Measurements from ENCODE around the gene RNPS1.

The RNPS1 gene

DNA sequence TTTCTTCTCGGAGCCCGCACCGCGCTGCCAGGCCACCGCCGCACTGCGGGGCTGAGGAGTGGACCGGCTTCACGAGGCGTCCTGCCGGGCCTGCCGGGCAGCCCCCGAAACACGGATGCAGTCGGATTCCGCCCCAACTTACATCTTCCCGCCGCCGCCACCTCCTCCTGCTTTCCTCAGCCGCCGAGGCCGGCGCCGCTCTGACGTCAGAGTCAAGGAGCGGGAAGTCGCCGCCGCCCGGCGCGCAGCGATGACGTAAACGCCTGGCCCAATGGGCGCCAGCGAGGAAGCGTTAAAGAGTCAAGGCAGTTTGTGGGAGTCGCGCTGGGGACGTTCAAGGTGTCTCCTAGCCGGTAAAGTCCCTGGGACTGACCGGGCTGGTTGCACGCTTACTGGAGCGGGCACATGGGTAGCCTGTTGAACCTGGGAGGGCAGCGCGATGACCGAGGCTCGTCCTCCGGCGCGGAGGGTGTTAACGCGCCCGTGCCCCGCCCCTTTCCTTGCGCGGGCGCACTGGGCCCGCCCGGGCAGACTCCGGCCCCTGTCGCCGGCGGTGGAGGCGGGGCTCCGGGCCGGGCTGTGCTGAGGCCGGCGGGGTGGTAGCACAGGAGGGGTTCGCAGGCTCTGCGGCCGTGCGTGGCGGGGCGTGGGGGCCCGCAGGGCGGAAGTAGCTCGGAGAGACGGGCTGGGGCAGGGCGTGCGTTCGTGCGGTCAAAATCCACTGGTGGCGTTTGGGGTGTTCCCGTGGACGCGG is at the start of gene RNPS1:
TSS of gene RNPS1 (minus strand) at position 214 of the 754 bp plus-strand sequence. CDS start 3,483 bp downstream, outside the sequence.
- peak; percentile 94 for DNase-seq

DNA sequence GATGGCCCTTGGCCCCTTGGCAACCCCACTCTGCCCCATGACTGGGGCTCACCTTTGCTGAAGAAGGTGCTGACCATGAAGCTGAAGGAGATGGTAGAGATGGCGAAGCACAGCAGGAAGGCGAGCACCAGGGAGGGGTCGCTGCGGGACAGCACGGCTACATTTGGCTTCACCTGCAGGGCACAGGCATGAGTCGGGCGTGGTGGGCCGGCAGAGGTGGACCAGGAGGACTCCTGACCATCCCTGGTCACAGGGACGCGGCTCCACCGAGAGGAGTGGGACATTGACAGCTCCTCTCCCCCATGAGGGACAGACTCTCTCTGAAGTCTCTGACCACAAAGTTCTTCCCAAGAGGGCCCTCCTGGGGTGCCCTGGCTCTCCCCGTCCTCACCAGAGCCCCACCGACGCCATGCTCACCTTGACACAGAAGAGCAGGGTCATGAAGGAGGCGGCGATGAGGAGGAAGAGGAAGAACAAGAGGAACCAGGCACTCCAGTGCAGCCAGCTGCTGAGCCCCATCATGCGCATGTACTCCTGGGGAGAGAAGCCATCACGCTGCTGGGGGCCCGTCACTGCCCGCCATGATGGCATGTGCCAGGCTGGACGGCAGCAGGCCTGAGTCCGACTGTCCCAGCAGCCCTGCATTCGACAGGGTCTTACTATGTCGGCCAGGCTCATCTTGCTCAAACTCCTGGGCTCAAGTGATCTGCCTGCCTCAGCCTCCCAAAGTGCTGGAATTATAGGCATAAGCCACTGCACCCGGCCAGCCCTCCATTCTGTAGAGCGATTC is 49.5 kb upstream of the RNPS1 start:
- DNase-seq: no peak

GRCh38 chr16:2308089-2308962 is 40.4 kb upstream of the RNPS1 start:
- DNase-seq: no peak

- DNase-seq: no peak
Observed at GRCh38 chr16:2299915-2300192, 31.9 kb upstream of the RNPS1 start.

- no peak for DNase-seq
Observed at GRCh38 chr16:2299121-2299914, 31.4 kb upstream of the RNPS1 start.

DNA sequence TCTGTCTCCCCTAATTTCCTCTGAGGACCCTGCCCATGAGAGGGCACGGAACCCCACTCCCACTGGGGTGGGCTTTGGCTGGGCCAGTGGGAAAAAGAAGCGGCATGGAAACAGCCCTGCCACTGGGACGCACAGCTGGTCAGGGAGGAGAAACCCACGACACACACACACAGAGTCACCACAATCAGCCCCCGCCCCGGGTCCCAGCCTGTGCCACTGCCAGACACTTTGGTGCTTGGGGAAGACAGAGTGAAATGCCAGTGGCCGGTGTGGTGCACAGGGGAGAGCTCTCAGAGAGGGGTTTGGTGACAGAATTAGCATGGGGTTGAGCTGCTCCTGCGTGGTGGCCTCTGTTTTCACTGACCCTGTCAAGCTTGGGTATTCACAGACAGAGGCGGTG is 30.7 kb upstream of the RNPS1 start:
- DNase-seq: no peak

DNA sequence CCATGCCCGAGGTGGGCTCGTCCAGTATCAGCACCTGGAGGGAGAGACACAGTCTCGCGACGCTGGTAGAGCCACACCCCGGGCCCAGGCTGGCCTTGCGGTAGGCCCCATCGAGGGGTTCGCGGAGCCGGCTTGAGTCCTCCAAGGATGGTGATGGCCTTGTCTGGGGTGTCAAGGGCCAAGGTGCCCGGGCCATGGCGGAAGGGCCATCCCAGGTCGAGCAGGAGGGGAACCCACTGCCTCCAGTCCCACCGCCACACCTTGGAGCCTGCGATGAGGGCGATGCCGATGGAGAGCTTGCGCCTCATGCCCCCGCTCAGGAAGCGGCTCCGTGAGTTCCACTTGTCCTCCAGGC is 29.6 kb upstream of the RNPS1 start:
- DNase-seq: no peak

DNA sequence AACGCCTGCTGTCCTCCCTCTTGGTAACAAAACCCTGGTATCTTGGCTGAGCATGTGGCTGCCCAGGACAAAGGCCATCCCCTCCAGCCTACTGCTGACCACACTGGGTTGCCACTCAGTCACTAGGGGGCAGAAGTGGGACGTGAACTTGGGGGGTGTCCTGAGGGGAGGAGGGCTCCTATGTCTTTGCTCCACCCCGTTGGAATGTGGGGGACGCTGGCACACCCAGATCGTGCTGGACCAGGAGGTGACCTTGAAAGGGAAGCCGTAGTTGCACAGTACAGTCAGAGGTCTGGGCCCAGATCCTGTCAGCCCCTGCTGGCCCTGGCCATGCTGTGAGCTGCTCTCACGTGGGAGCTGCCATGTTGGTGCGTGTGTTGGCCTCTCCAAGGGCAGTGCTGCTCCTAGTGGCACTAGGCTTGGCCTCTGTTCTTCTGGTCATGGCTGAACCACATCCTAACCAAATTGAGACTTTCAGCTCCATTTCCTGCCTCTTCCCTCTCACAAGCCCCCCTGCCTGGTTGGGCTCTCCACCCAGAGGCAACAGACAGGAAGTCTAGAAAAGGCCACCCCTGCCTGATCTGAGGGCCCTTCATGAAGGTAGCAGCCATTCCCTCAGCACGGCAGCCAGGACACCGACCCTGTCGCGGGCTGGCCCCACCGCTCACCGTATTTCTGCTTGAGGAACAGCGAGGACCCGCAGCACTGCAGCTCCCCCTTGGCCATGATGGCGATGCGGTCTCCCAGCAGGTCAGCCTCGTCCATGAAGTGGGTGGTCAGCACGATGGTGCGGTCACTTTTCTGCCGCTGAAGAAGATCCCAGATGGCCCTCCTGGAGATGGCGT is 29.0 kb upstream of the RNPS1 start:
- no peak for DNase-seq

DNA sequence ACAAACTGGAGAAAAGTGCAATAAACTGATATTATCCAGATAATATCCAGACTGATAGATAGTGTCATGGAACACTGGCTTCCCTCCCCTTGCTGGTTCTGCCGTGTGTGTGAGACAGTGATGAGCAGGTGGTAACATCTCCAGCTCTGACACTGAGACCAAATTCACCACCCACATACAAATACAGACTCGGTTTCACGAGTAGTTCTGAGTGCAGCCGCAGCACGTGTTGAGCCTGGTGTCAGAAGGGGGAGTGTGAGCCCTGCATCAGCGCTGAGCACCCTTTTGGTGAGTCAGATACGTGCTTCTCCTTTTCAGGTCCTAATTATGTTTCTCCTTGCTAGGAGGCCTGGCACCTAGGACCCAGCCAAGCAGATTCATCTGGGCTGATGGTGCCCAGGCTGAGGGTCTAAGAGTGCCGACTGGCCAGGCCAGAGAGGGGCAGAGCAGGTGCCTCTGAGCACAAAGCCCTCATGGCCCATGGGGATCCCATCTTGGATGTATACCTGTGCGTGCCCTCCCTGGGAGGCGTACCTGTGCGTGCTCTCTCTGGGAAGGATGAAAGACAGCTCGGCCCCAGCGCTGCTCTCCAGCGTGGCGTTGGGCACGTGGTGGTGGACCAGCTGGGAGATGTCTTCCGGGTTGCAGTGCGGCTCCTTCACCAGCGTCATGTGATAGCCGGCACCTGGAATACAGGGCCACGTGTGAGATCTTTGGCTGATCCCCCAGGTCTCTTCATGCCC is 27.3 kb upstream of the RNPS1 start:
- no peak for DNase-seq

GRCh38 chr16:2292221-2292620 is 24.3 kb upstream of the RNPS1 start:
- DNase-seq: no peak

- DNase-seq: no peak
Observed at GRCh38 chr16:2289282-2289681, 21.4 kb upstream of the RNPS1 start.

DNA sequence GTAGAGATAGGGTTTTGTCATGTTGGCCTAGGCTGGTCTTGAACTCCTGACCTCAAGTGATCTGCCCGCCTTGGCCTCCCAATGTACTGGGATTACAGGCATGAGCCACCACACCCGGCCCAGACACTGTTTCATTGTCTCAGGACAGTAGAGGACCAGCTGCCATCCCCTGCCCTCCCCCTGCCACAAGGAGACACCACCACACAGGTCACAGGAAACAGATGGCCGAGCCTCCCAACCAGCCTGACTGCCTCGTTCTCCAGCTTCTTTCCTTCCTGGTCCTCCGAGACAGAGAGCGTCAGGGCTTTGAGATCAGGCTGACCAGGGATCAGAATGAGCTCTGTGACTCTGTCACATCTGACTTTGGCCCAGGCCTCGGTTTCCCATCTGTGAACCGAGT is 20.8 kb upstream of the RNPS1 start:
- DNase-seq: no peak

DNA sequence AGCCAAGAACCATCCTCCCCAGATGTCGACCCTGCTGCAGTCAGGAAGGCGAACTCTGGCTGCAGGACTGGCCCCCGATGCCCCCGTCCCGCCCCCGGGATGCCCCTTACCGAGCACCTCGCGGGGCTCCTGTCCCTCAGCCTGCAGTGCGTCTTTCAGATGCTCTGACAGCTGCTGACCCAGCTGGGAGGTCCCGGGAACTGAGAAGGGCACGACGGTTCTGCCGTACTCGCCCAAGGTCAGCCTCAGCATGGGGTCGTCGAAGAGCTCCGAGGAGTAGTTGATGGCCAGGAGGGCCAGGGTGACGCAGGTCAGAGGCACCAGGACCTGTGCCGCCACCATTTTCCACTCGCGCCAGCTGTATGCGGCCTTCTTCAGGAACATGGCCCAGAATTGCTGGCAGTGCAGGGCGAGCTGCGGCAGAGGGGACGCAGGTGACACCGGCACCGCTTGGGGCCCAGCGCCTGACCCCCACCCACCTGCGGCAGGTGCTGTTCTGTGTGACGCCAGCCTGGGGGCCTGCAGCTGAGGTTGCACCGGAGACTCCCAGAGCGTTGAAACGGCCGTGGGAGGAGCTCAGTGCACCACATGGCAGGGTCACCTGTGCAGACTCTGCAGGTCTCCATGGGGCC is 20.1 kb upstream of the RNPS1 start:
- DNase-seq: no peak

DNA sequence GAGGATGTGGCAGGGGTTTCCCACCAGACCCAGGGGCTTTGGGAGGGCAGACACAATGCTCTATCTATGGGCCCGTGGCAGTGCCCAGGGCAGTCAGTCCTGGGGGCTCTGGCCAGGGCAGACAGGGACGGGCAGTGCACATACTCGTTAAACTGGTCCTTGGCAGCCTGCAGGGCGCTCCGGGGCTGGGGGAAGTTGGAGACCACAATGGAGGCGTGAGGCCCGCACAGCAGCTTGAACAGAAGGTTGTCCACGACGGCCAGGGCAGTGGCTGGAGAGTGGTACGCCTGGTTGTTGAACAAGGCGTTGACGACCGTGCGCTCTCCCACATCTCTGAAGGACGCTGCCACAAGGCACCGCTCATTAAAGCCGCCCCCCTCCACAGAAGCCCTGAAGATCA is 18.6 kb upstream of the RNPS1 start:
- DNase-seq: no peak

- DNase-seq: no peak
Observed at GRCh38 chr16:2285731-2286191, 17.8 kb upstream of the RNPS1 start.

GRCh38 chr16:2284797-2285576 is 17.1 kb upstream of the RNPS1 start:
- DNase-seq: no peak

GRCh38 chr16:2284001-2284770 is 16.3 kb upstream of the RNPS1 start:
- DNase-seq: no peak

DNA sequence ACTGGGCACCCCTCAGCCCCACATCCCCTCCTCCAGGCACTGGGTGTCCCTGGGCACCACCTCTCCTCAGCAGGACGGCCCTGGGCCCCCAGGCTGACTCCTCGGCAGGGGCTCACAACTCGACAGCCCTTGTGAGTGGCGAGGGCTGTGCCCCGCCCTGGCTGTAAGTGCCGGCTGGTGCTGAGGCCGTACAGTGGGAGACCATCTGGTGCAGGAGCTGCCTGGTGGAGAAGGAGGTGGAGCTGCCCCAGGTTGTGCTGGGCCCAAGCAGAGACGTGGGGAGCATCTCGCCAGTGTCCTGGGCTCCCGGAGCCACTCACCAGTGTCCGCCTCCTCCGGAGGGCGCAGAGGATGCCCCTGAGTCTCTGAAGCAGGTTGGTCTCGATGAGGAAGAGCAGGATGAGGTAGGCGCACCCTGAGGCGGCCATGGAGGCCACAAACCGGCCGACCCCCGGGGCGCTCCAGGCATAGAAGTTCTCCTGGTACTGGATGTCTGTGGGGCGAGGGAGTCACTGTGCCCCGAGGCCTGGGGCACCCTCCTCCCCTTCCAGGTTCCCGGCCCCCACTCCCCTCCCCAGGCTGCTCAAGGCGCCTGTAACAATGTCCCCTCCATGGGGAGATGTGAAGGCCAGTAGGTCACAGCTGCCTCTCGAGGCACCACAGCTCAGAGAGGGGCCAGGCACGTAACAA is 15.1 kb upstream of the RNPS1 start:
- DNase-seq: no peak
